Stimulated activated CD8-positive, alpha-beta memory T cell treated with anti-CD3 and anti-CD28 coated beads, Interleukin-2, amount 100 ng/mL, for 48 hours (primary cell): Measurements from ENCODE around the gene NYAP1.
"Not testable (repeated sequence)": the region's sequence is repeated elsewhere in the genome, so short reads cannot be mapped to it uniquely, and the experiment has no call there.

ENCODE experiments used
- DNase-seq, 2 donors: peaks; one replicate each; pipeline ENCODE4 v3.0.0-alpha.2; 2020; ENCODE audit warnings: low read depth in 2 of 2

The NYAP1 gene

GRCh38 chr7:100483722-100484672 lies at the start of gene NYAP1:
TSS of gene NYAP1 (plus strand) at chr7:100483927. CDS start at chr7:100485312, 1,385 bp downstream.
- no peak for DNase-seq

- DNase-seq, result no peak
These were observed 49.2 kb upstream of the NYAP1 start for GRCh38 chr7:100434297-100435144.

DNA sequence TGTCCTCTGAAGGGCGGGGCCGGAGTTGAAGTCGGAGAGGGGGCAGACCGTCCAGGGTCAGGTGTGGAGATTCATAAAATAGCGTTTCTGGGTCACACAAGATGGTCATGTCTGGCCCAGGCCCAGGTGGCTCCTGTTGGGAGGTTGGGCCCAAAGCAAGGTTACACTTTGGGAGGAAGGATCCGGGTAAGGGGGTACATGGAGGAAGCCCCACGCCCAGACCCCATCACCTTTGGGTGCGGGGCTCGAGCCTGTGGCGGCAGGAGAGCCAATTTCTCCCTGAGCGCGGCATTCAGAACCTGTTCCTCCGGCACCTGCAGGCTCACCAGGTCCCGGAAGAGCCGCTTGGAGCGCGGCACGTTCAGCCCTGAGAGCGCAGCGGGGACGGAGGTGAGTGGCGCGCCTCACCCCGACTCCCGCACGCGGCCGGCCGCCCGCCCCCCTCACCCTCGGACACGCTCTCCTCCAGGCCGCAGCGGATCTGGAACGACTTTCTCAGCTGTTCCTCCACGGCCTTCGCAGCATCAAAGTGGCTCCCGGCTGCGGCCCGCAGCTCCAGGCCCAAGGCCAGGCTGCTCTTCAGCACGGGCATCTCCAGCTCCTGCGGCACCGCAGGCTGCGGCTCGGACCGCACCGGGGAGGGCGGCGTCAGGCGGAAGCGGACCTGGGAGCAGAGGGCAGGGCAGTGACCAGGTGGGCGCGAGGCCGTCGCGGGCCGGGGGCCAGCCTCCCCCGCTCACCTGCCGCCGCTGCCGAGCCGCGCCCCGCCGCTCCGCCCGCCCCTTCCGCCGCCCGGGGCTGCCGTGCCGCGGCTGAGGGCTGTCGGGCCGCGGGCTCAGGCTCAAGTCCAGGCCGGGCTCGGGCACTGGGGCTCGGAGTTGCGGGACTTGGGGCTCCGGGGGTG lies 48.1 kb upstream of the NYAP1 start:
- DNase-seq, result peak in 1 of 2 donors; percentile 29

- no peak for DNase-seq
These were observed 46.3 kb upstream of the NYAP1 start for GRCh38 chr7:100437150-100438100.

GRCh38 chr7:100438172-100438571 lies 45.6 kb upstream of the NYAP1 start:
- no peak for DNase-seq

DNA sequence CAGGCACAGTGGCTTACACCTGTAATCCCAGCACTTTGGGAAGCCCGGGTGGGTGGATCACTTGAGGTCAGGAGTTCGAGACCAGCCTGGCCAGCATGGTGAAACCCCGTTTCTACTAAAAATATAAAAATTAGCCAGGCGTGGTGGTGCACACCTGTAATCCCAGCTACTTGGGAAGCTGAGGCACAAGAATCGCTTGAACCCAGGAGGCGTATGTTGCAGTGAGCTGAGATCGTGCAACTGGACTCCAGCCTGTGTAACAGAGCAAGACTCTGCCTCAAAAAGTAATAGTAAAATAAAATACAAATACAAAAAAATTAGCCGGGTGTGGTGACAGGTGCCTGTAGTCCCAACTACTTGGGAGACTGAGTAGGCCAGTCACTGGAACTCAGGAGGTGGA lies 45.0 kb upstream of the NYAP1 start:
- DNase-seq, result not testable (repeated sequence)

- DNase-seq, result not testable (repeated sequence)
These were observed 44.5 kb upstream of the NYAP1 start for GRCh38 chr7:100439244-100439643.

DNA sequence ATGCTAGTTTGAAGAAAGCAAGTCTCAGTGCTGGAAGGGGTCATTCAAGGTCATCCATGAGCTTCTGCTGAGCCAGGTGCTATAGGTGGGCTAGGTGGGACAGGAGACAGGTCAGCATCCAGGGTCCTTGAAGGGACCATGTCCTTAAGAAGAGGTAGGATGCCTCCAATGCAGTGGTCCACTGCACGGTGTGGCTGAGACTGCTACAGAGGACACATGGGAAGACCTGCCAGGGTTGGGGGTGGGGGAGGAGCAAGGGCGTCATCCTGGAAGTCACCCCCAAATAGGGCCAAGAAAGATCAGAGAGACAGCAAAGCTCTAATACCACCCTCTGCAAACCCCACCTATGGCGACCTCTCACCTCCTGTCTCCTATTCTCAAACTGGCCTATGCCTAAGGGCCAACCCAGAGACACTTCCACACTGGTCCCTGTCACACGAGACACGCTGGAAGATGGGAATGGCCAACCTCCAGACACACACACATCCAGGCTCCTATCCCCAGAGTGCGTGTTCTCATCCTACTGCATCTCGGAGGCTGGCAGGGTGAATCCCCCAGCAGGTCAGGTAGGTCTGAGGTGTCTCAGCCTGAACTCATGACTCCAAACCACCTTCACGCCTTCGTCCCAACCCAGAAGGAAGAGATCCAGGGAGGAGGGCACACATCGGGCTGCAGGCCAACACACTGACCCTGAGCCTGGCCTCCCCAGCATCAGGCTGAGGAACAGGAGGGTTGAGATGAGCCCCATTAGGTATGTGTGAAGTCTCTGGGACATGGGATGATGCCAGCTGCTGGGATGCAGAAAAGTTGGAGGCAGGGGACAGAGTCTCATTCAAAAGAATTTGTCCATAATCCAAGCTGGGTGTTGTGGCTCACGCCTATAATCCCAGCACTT lies 41.8 kb upstream of the NYAP1 start:
- DNase-seq, result no peak

DNA sequence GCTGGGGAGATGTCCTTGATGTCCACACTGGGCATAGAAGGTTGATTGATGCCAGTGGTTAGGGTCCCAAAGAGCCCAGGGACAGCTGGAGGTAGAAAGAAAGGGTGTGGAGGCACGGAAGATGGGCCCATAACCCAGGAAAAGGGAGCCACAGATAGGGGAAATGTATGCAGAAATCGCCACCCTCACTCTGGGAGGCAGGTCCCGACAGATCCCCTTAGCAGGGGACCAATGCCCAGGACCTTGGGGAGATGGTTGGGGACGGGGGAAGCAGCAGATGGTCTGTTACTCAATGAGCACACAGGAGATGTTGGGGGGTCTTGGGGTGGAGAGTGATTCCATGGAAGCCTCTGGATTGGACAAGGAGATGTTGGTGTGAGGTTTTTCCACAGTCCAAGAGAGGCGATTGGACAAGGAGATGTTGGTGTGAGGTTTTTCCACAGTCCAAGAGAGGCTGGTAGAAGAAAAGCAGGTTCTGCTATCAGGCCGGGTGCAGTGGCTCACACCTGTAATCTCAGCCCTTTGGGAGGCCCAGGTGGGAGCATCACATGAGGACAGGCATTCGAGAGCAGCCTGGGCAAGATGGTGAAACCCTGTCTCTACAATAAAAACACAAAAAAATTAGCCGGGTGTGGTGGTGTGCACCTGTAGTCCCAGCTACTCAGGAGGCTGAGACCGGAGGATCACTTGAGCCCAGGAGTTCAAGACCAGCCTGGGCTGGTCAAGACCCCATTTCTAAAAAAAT lies 40.5 kb upstream of the NYAP1 start:
- DNase-seq, result no peak

- DNase-seq, result no peak
These were observed 39.1 kb upstream of the NYAP1 start for GRCh38 chr7:100444311-100445278.

- no peak for DNase-seq
These were observed 37.7 kb upstream of the NYAP1 start for GRCh38 chr7:100446040-100446439.

DNA sequence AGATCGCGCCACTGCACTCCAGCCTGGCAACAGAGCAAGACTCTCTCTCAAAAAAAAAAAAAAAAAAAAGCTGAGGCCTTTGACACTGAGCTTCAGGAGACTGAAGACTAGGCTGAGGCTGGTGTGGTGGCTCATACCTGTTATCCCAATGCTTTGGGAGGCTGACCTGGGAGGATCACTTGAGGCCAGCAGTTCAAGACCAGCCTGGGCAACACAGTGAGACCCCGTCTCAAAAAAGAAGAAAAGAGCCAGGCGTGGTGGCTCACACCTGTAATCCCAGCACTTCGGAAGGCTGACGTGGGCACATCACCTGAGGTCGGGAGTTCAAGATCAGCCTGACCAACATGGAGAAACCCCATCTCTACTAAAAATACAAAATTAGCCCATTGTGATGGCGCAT lies 36.4 kb upstream of the NYAP1 start:
- not testable (repeated sequence) for DNase-seq

GRCh38 chr7:100449190-100449795 lies 34.4 kb upstream of the NYAP1 start:
- no peak for DNase-seq

DNA sequence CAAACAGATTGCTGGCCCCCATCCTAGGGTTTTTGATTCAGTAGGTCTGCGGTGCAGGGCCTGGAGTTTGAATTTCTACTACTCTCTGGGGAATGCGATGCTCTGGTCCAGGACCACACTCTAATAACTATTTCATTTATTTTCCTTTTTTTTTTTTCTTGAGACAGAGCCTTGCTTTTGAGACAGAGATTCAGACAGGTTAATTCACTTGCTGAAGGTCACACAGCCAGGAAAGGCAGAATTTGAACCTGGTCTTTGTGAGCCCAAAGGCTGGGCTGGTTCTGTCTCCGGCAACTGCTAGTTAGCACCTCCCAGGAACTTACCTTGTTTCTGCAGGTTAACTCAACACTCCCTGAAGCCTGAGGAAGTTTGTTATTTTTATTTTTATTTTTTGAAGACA lies 31.2 kb upstream of the NYAP1 start:
- no peak for DNase-seq

DNA sequence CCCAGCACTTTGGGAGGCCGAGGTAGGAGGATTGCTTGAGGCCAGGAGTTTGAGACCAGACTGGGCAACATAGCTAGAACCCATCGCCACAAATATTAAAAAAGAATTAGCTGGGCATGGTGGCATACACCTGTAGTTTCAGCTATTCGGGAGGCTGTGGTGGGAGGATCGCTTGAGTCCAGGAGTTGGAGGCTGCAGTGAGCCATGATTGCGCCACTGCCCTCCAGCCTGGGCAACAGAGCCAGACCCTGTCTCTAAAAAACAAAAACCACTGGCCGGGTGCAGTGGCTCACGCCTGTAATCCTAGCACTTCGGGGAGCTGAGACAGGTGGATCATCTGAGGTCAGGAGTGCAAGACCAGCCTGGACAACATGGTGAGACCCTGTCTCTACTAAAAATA lies 29.9 kb upstream of the NYAP1 start:
- not testable (repeated sequence) for DNase-seq

DNA sequence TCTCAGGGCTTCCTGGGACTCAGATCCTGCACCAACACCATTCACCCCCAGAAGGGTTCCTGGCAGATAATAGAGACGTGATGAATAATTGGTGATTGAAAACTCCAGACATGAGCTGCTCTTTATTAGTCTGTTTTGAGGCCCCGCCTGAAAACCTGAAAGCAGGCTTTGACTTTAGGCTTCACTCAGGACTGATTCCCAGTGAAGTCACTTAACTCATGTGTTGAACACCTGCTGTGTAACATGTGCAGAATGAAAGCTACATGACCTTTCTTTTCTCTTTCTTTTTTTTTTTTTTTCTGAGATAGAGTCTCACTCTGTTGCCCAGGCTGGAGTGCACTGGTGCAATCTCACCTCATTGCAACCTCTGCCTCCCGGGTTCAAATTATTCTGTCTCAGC lies 28.5 kb upstream of the NYAP1 start:
- no peak for DNase-seq

- DNase-seq, result no peak
These were observed 27.2 kb upstream of the NYAP1 start for GRCh38 chr7:100456562-100456961.
